SK-N-SH treated with all-trans-retinoic acid at 6 μM for 48 hours (cell line): Measurements from ENCODE around the gene TAS2R60.

Experiments used
- CREB5 ChIP-seq: fragments of 250-450 bp; sonication (Bioruptor Pico); IDR thresholded peaks from 2 replicates; pipeline ENCODE4 v1.5.1; 2020; ENCODE audit warnings: low read depth, mild to moderate bottlenecking, moderate library complexity
- CSDC2 ChIP-seq: fragments of 250-450 bp; sonication (Bioruptor Pico); IDR thresholded peaks from 2 replicates; pipeline ENCODE4 v1.5.0; 2020; ENCODE audit warnings: mild to moderate bottlenecking, moderate library complexity
- PATZ1 ChIP-seq: fragments of 250-450 bp; sonication (Bioruptor Pico); IDR thresholded peaks from 2 replicates; pipeline ENCODE4 v1.8.0; 2020; ENCODE audit warnings: mild to moderate bottlenecking, moderate library complexity, borderline replicate concordance
- PPARA ChIP-seq: fragments of 250-450 bp; sonication (Bioruptor Pico); IDR thresholded peaks from 2 replicates; pipeline ENCODE4 v1.5.0; 2020; ENCODE audit warnings: mild to moderate bottlenecking, borderline replicate concordance
- RARB ChIP-seq: fragments of 250-450 bp; sonication (Bioruptor Pico); IDR thresholded peaks from 2 replicates; pipeline ENCODE4 v1.8.0; 2021; ENCODE audit warnings: mild to moderate bottlenecking, moderate library complexity
- TSHZ2 ChIP-seq: fragments of 250-450 bp; sonication (Bioruptor Pico); IDR thresholded peaks from 2 replicates; pipeline ENCODE4 v1.5.0; 2020; ENCODE audit warnings: mild to moderate bottlenecking, moderate library complexity
- ZFP3 ChIP-seq: fragments of 250-450 bp; sonication (Bioruptor Pico); IDR thresholded peaks from 2 replicates; pipeline ENCODE4 v1.5.0; 2020; ENCODE audit warnings: mild to moderate bottlenecking, moderate library complexity
- ZFP30 ChIP-seq: fragments of 450-650 bp; formaldehyde crosslinking; IDR thresholded peaks from 2 replicates; pipeline ENCODE4 v1.5.0; 2022; ENCODE audit warnings: mild to moderate bottlenecking, moderate library complexity
- ZNF565 ChIP-seq: fragments of 450-650 bp; formaldehyde crosslinking; conservative IDR thresholded peaks from 2 replicates; pipeline ENCODE4 v1.5.0; 2020; ENCODE audit warnings: low read depth, mild to moderate bottlenecking, moderate library complexity
- ZNF70 ChIP-seq: fragments of 450-650 bp; formaldehyde crosslinking; IDR thresholded peaks from 2 replicates; pipeline ENCODE4 v1.5.0; 2020; ENCODE audit warnings: mild to moderate bottlenecking, moderate library complexity

GRCh38 chr7:143435266-143435665 is 8.0 kb upstream of the TAS2R60 start:
- TF ChIP-seq PATZ1 = no peak
- no peak for TF ChIP-seq ZFP3 (CRISPR knock-in tag)
- TF ChIP-seq PPARA = no peak
- no peak for TF ChIP-seq TSHZ2 (CRISPR knock-in tag)
- no peak for TF ChIP-seq ZFP30 (CRISPR knock-in tag)
- TF ChIP-seq CSDC2 (CRISPR knock-in tag) = no peak
- no peak for TF ChIP-seq CREB5 (CRISPR knock-in tag)
- TF ChIP-seq ZNF70 (CRISPR knock-in tag) = no peak
- TF ChIP-seq ZNF565 (CRISPR knock-in tag) = no peak
- TF ChIP-seq RARB (CRISPR knock-in tag) = no peak
